Fibroblast of upper back skin (primary cell): ENCODE measurements around the gene PIK3R5.
A peak's percentile ranks its signal among the peaks of the same experiment; 100 is the strongest.

Experiments
- DNase-seq: peaks from one replicate; pipeline ENCODE4 v3.0.0-alpha.2; 2013

The PIK3R5 gene

DNA sequence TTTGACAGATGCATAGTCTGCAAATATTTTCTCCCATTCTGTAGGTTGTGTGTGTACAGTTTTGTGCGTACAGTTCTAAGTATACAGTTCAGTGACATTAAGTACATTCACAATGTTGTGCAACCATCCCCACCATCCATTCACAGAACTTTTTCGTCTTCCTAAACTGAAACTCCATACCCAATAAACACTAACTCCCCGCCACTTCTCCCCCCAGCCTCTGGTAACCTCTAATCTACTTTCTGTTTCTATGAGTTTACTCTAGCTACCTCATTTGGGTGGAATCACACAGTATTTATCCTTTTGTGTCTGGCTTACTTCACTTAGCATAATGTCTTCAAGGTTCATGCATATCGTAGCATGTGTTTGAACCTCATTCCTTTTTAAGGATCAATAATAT is 14.3 kb downstream of the PIK3R5 start:
- no peak for DNase-seq

DNA sequence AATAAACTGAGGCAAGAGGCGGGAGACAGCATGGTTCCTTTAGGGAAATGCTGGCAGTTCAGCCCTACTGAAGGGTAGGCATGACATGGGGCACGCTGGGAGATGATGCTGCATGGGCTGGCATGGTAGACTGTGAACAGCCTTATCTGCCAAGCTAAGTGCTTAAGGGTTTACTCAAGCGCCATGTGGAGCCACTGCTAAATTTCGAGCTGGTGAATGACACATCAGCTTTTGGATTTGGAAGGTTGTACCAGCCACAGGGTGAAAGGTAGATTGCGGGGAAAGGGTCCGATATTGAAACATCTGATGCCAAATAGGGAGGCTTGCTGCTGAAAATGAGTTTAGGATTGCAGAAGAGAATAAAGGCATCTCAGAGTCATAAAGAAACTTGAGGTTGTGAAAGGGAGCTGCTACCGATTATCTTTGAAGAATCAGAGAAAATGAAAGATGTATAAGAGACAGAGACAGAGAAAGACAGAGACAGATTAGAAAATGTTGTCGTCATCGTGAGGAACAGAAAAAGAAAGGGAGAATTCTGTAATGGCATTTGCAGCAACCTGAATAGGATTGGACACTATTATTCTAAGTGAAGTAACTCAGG is 16.3 kb downstream of the PIK3R5 start:
- no peak for DNase-seq

DNA sequence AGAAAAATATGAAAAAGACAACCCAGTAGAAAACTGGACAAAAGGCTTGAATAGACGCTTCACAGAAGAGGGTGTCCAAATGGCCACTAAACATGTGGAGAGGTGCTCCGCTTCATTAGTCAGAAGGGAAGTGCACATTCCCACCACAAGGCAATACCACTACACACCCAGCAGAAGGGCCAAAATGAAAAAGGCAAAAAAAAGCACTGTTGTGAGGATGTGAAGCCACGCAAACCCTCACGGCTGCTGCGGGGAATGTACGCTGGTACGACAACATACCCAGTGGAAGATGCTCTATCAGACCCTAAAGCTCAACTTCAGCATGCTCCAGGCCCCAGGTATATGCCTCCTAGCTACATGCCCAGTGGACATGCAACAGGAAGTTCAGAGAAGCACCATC is 17.0 kb downstream of the PIK3R5 start:
- DNase-seq = no peak

DNA sequence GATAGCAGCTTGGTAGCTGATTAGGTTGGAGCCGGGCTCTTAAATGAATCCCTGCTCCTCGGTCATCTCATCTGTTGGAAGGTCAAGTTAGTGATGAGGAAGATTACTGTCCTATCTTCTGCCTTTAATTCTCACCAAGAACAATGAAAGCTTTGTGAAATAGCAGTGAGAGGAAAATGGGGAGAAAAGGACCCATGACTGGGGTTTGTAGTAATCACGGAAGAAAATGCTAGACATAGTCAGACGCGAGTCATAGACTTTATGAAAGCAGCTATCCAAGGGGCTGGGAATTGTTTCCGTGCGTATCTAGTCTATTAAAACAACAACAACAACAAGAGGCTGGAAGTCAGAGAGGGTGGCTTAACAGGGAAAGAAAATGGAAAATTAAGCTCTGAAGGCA is 18.3 kb downstream of the PIK3R5 start:
- no peak for DNase-seq

DNA sequence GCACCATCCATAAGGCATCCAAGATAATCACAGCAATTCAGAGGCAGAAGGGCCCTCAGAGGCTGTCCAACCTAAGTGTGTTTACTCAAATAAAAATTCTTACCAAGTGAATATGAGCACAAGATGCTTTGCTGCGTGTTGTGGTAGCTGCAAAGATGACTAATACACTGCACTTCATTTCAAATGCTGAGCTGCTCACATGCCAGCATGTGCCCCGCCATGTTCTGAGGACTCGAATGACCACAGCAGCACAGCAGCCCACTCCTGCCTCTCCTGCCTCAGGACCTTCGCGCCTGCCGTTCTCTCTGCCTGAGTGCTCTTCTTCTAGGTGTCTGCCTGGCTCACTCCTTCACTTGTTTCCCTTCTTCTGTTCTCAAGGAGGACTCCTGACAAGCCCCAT is 19.0 kb downstream of the PIK3R5 start:
- peak; percentile 19 for DNase-seq

DNA sequence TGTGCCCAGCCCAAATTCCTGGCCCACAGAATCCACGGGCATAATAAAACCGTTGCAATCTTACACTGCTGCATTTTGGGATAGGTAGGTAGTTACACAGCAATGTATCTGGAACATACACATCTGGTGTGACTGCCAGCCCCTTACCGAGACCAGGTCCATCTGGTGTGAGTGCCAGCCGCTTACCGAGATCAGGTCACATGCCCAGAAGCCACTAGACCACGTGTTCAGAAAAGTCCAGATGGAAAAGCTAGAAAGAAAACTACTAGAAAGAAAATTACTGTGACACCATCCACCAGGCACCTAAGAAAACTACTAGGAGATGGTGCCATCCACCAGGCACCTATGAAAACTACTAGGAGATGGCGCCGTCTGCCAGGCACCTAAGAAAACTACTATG is 19.4 kb downstream of the PIK3R5 start:
- no peak for DNase-seq

DNA sequence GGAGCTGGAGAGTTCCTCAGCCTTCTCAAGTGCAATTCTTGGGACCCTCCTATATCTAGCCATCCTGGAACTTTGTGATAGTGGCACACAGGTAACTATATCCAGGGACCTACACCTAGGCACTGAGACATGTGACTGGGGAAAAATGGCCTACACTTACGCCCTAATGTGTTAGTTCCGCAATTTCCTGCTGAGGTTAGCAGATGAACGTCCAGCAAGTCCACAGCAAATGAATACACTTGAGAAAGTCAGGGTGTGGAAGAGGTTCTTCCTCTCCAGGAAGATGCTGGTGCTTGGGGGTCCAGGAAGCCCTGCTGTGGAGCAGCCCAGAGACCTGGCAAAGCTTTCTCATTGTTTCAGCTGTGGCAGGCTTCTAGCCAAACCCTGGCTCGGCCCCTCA is 20.8 kb downstream of the PIK3R5 start:
- DNase-seq = no peak

DNA sequence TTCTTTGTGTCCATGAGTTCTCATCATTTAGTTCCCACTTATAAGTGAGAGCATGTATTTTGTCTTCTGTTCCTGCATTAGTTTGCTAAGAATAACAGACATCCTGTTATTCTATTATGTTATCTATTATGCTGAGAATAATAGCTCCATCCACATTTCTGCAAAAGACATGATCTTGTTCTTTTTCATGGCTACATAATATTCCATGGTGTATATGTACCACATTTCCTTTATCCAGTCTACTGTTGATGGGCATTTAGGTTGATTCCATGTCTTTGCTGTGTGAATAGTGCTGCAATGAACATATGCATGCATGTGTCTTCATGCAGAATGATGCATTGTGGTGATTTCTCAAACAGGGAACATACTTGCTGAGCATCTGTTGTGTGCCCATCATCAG is 21.4 kb downstream of the PIK3R5 start:
- DNase-seq = no peak

DNA sequence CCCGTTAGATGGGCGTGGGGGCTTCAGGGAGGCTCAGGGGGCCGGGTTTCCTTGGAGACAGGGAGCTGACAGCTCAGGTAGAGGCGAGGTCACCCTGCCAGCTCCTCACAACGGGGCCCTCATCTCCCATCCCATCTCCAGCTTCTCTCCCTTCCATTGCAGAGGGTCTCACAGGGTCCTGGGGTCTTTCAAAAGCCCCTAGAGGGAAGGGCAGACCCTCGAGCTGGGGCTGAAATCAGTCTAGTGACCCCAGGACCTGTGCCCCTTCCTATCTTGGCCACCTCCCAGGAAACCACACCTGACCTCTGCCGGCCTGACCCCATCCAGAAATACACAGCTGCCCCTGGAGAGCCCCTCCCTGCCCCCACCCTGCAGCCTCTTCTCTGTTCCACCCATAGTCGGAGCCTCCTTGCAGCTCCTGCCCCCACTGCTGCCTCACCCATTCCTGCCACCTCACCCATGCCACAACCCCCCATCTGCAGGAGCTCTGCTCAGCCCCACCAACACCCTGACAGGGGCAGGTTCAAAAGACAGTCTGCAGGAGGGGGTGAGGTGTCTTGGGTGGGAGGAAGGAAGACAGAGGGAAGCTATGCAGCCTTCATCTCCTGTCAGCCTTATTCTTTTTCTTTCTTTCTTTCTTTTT is 23.4 kb downstream of the PIK3R5 start:
- DNase-seq = no peak

DNA sequence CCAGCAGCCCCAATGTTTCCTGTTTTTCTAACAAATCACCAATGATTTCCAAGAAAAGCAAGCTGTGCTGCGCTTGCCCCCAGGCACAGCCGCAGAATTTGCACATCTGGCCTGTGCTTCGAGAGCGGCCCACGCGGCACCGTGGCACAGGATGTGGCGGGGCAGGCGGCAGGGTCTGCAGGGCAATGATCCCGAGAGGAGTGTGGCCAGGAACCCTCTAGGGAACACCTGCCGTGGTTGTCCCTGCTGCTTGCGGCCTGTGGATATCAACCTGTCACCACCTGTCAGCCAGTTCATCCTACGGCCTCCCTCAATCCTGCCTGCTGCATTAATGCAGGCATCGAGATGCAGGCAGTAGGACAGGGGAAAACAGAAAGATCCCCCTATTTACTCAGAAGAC is 24.0 kb downstream of the PIK3R5 start:
- no peak for DNase-seq

DNA sequence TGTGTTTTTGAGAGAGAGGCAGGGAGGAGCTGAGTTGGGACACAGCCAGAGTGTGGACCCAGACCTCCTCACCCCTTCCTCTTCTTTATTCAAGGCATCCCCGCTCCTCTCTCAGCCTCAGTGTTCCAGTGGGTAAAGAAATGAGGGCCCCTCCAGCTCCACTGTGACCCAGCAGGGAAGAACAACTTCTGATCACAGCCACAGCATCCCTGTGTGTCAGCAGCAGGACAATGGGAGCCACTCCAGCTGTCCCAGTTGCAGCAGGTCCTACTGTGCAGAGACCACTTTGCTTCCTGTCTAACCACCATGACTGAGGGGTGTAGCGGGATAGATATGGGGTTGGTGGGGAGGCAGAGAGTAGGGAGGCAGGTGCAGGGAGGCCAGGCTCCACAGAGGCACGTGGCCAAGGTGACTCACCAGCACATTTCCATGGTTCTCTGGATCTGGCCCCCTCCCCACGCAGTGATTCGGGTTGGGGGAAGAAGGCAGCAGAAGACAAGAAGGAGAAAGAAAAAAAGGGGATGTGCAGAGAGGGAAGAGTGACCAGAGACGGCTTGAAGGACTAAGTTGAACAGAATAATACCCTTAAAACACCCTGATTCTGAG is 24.5 kb downstream of the PIK3R5 start:
- no peak for DNase-seq

DNA sequence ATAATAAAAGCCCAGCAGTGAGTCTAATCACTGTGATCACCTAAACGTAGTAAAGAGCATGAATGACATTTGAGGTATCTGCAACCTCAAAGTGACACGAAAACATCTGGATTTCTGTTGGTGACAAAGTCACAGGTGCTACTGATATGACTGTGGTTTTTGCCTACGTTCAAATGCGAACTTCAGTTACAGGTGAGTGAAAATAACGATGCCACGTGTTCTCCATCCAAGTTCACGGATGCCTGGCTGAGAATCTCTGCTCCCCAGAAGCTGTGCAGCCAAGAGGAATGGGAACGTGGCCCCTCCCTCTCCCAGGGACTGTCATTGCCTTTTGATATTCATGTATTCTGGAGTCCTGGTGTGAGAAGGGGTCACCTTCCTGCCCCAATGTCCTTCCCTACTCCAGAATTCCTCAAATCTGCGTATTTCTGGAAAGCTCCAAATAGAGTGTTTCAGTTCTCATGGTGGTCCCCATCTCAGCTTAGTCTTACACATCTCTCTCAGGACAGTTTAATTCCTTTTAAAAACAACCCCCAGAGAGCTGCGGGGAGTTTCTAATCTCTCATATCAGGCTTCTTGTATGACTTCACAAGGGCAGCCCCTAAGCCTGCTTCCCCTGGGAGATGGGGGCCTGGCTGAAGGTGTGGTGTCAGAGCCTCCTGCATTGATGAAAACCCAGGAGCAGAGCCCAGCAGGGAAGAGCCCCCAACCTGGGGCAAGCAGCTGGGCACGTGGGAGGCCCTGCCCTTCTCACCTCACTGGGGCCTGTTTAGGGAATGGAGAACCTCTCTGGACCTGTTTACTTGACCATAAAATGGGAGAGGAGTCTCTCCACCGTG is 25.8 kb downstream of the PIK3R5 start:
- DNase-seq = no peak

DNA sequence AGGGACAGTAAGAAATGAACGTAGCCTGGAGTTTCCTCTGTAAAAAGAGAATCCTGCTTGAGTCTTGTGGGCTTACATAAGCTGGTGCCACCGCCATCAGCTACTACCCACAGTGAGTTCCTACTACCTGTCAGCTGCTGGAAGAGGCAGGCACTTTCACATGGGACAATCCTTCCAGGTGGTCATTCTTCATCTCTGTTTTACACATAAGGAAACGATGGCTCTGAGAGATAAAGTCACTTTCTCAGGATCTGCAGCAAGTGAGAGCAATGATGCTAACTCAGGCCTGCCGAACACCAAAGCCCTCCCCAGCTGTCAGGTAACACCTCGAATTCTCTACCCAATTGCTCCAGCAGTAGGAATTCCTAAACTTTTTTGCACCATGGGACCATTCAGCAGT is 26.6 kb downstream of the PIK3R5 start:
- no peak for DNase-seq

DNA sequence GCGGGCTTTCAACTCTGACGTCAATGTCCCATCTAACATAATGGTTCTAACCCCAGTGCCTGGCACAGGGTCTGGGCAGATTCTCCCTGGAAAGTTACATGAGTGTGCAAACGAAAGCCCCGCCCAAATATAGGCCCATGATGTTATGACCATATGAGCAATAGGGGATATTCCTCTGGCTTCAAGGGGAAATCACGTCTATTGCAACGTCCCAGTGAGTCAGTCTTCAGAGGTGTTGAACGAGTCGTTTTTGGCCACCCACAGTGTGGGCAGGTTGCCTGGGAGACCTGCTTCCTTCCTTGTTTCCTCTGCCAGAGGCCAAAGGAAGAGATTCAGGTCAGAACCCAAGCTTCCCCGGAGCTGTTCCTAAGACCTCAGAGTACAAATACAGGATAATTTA is 30.3 kb downstream of the PIK3R5 start:
- DNase-seq = no peak

DNA sequence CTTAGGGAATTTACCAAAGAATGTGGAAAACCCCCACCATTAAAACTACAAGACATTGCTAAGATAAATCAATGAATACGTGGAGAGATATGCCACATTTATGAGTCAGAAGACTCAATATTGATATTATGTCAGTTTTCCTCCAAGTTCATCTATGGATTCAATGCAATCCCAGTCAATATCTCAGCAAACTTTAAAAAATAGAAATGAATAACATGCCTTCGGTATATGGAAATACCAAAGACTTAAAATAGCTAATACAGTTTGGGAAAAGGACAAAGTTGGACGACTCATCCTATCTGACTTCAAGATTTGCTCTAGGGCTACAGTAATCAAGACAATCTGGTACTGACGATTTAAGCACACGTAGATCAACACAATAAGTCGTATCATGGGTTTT is 31.2 kb downstream of the PIK3R5 start:
- no peak for DNase-seq

DNA sequence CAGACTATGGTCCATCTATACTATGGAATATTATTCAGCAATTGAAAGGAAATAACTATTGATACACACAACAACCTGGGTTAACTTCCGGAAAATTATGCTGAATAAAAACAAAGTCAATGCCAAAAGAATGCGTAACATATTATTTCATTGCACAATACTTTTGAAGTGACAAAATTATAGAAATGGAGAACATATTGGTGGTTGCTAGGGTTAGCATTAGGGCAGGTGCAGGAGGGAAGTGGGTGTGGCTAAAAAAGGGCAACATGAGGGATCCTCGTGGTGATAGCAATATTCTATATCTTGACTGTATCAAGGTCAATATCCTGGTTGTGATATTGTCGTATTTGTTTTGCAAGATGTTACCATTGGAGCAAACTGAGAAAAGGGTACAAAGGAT is 34.9 kb downstream of the PIK3R5 start:
- no peak for DNase-seq

DNA sequence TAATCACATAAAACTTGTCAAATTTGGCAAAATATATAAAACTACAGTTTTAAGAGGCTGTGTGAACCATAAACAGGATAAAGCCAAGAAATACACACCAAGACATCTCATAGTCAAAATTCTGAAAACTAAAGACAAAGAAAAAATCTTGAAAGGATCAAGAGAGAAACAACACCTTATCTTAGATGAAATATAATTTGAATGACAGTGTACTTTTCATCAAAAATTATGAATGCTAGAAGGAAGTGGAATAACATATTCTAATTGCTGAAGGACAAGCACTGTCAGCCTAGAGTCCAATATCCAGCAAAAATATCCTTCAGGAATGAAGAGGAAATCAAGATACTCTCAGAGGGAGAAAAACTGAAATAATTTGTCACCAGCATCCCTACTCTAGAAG is 37.2 kb downstream of the PIK3R5 start:
- DNase-seq = no peak

DNA sequence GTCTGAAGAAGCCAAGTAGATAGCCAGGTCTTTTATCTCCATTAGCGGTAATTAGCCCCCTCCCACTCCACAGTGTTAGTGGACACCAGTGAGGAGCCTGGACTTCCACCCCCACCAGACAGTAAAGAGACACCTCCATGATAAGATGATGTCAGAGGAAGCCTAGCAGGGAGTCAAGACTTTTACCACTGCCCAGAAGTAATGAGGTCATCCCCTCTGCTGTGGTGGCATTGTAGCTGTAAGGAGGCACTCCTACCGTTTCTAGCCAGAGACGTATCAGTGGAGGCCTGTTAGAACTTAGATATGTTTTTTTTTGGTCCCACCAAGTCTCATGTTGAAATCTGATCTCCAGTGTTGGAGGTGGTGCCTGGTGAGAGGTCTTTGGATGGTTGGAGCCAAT is 38.1 kb downstream of the PIK3R5 start:
- DNase-seq = no peak

DNA sequence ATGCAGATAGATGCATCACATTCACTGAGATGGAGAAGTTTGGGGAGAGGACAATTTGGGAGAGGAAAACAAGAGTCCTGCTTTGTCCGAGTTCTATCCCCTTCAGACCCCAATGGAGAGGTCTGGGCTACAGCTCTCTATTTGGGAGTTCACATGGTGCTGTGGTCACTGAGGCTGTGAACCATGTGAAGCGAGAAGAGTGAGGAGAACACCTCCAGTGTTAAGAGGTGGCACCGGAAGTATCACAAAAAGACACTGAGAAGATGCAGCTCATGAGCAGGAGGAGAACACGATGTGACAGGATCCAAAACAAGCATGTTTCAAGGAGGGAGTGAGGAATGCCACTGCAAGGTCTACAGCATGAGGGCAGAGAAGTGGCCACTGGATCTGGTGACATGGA is 39.7 kb downstream of the PIK3R5 start:
- DNase-seq = no peak

DNA sequence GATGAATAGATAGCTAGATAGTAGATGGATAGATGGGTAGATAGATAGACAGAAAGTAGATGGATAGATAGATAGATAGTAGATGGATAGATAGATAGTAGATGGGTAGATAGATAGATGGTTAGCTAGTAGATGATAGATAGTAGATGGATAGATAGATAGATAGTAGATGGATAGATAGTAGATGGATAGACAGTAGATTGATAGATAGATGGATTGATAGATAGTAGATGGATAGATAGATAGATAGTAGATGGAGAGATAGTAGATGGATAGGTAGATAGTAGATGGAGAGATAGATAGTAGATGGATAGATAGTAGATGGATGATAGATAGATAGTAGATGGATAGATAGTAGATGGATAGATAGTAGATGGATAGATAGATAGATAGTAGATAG is 40.4 kb downstream of the PIK3R5 start:
- DNase-seq = no peak

DNA sequence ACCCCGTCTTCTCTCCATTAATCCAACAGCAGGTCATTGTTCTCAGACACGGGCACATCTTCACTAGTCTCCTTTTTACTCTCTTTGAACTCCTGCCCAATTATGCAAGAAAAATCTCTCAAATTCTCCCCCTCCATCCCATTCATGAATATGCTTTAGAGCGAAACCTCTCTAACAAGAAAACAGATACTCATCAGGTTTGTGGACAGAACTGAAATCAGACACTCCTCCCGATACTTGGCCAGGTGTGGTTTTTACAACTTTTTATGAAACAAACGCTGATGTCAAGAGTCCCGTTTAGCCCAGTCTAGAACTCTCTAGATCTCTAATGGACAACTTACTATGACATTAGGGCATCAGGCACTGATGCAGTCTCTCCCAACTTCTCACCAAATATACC is 40.9 kb downstream of the PIK3R5 start:
- DNase-seq = no peak

DNA sequence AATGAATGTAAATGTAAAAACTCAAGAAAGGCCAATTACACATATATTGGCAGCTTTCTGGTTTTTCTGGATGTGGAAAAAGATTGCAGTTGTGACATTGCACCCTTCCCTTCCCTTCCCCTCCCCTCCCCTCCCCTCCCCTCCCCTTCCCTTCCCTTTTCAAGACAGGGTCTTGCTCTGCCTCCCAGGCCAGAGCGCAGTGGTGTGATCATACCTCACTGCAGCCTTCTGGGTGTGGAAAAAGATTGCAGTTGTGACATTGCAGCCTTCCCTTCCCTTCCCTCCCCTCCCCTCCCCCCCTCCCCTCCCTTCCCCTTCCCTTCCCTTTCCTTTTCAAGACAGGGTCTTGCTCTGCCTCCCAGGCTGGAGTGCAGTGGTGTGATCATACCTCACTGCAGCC is 41.7 kb downstream of the PIK3R5 start:
- no peak for DNase-seq

DNA sequence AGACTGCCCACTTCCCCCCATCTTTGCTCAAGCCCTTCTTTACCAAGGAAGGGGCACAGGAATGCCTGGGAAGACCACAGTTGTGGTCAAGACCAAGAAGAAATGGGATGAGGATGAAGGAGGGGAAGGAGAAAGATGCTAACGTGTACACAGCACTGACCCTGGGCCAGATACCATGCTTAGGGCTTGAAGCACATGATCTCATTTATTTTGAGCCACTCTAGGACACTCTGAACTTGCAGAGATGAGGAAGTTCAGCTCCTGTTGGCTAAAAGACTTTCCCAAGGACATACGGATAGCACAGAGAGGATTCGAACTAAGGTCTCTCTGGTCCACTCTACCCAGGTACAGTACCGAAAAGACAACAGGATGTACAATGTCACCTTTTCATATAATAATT is 42.6 kb downstream of the PIK3R5 start:
- no peak for DNase-seq

DNA sequence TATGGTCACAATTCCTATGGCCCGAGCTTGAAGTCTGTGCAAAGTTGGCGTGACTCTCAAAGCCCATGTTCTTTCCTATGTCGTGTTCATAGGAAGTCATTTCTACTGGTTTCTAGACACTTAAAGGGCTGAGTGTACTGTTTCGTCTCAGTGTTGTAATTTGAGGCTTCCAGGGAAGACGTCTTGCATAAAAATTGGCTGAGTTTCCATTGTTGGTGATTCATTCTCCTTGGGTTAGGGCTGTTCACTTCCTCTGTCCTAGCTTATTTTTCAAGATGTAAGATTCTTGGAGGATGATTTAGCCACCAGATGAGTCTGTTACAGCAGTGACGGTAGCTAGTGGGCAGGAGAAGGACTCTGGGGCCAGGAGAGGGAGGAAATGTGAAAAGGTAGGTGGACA is 43.1 kb downstream of the PIK3R5 start:
- peak; percentile 97 for DNase-seq
